A172 (cell line): ENCODE data around the gene SYNJ2. TPM values are rescaled to one million over a fixed set of nuclear protein-coding genes. Genes with fewer than 3 reads are reported as not detected.
A peak's percentile ranks its signal among the peaks of the same experiment; 100 is the strongest.

Source experiments
- DNase-seq: peaks from one replicate; pipeline ENCODE4 v3.0.0-alpha.2; 2015; ENCODE audit warnings: low spot score
- total RNA-seq: library from RNA; depleted of rRNA; stranded (reverse); fragments of >200 nt; shearing (Covaris generic); gene quantifications from 2 replicates; pipeline ENCODE4 v1.2.3, GENCODE V29; 2014

The SYNJ2 gene
- total RNA-seq, 1 experiment from 2014 or later = 53.7 TPM

GRCh38 chr6:158026901-158027589, 45.4 kb downstream of the SYNJ2 start:
- no peak for DNase-seq

GRCh38 chr6:158027590-158028285, 46.1 kb downstream of the SYNJ2 start:
- peak; percentile 52 for DNase-seq

- no peak for DNase-seq
These were observed 46.8 kb downstream of the SYNJ2 start for GRCh38 chr6:158028421-158028820.

DNA sequence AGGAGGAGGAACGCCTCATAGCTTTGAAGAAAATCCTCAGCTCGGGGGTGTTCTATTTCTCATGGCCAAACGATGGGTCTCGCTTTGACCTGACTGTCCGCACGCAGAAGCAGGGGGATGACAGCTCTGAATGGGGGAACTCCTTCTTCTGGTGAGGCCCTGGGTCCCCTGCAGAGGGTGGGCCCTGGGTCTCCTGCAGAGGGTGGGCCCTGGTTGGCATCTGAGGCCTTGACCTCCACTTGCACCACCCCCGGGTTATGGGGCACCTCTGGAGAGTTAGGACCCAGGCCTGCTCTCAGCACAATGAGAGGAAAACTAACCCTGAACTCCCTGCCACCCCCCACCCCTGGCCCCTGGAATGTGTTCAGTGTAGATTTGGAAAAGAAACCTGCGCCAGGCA, 47.2 kb downstream of the SYNJ2 start:
- DNase-seq = no peak

DNA sequence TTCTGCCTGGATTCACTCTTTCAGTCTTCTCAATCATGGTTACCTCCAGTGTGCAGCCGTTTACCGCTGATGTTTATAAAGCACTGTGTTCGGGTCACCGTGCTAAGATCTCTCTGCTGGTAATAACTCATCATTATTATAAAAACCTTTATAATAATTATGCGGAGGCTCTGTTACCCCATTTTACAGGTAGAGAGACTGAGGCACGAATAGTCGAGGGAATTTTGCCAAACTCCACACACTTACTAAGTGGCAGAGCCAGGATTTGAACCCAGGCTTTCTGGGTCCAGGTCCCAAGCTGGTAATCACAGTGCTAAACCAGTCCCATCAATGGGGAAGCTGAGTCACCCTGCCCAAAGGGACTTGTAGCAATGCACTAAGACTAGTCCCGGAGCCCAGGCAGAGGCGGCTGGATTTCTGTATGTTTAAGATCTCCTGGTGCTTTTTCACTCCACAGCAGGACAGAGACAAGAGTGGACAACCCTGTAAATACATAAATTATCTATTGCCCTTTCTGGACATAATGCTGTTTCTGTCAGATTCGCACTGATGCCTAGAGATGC, 48.1 kb downstream of the SYNJ2 start:
- no peak for DNase-seq

GRCh38 chr6:158030380-158031300, 49.0 kb downstream of the SYNJ2 start:
- peak; percentile 26 for DNase-seq

DNA sequence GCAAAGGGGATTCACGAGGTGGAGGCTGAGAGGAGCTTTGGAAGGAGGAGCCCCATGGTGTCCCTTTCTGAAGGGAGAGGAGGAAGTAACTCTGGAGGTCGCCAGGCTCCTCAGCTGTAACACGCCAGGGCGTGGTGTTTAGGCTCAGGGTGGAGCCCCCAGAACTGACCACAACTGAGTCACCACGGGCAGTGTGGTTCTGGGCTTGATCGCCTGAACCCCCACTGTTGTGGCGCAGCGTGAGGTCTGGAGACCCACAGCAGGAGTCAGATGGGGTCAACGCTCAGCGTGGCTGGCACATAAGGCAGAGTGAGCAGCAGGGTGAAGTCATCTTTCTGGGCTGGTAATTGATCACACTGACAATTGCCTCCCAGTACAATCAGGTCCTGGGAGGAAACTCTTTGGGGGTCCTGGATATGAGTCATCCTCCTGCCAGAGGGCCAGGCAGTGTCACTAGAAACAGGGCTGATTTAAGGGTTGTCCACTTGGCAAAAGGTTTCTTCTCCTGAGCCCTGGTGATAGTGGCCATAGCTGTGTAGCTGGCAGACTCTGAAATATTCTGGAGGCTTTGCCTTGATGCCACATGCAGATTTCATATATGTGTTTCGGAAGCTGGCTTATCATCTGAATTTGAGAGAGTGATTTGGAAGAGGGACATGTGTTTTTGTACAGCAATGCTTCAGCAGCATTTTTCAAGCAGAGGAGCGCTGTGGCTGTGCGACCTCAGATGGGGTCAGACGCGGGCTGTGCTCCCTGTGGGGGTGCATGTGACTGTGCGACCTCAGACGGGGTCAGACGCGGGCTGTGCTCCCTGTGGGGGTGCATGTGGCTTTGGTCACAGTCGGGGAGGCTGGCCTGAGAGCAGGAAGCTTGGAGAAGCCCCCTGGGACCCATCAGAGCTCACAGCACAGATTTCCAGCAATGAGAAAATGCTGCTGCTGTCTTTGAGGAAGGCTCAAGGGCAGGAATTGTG, 50.0 kb downstream of the SYNJ2 start:
- DNase-seq = peak; percentile 98

DNA sequence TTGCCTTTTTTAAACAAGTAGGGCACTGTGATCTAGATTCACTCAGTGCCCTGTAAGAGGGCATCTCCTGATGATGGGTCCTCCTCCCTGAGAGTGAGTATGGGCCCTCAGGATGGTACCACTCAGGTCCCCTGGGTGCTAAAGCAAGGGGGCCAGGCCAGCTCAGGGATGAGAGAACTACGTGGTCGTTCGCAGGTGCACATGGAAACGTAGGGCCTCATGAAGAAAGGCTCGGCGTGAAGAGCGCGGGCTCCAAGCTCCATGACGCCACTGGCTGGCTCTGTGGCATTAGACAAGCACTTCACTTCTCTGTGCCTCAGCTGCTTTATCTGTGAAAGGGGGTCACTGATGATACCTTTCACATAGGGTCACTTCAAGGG, 50.7 kb downstream of the SYNJ2 start:
- no peak for DNase-seq

DNA sequence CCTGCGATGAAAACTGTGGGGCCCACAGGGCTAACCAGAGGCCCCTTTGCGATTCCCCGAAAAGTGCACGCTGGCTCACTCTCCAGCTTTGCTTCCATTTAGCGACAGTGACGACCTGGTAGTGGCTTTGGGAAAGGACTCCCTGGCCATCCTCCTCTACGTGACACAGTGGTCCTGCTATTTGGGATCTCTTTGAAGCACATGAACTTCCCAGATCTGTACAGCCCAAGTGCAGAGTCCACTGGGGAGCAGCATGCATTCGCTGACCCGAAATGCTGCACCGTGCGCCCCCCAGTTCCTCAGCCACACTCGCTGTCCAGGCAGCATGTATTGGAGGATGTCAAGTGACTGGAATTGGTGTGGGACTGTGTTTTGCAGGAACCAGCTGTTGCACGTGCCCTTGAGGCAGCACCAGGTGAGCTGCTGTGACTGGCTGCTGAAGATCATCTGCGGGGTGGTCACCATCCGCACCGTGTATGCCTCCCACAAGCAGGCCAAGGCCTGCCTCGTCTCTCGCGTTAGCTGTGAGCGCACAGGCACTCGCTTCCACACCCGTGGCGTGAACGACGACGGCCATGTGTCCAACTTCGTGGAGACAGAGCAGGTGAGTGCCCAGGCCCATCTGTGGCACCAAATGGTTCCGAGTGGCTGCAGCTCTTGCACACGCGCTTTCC, 51.6 kb downstream of the SYNJ2 start:
- DNase-seq = no peak

- no peak for DNase-seq
These were observed 52.4 kb downstream of the SYNJ2 start for GRCh38 chr6:158033751-158034702.

DNA sequence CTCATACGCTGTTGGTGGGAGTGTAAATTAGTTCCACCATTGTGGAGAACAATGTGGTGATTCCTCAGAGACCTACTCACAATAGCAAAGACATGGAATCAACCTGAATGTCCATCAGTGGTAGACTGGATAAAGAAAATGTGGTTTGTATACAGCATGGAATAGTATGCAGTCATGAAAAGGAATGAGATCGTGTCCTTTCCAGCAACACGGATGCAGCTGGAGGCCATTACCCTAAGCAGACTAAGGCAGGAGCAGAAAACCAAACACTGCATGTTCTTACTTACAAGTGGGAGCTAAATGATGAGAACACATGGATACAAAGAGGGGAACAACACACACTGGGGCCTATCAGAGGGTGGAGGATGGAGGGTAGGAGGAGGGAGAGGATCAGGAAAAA, 54.6 kb downstream of the SYNJ2 start:
- DNase-seq = no peak

DNA sequence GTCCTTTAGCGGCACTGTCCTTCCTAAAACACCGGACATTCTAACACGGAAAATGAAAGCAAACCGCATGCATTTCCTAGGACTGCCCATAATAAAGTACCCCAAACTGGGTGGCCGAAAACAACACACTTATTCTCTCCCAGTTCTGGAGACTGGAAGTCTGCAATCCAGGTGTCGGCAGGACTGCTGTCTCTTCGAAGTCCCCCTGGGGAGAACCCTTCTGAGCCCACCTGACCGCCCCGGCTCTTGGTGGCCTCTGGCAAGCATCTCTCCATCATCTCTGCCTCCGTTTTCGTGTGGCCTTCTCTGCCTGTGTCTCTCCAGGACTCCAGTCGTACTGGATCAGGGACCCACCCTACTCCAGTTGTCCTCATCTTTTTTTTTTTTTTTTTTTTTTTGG, 55.4 kb downstream of the SYNJ2 start:
- no peak for DNase-seq

- DNase-seq = no peak
These were observed 56.1 kb downstream of the SYNJ2 start for GRCh38 chr6:158037771-158038170.

DNA sequence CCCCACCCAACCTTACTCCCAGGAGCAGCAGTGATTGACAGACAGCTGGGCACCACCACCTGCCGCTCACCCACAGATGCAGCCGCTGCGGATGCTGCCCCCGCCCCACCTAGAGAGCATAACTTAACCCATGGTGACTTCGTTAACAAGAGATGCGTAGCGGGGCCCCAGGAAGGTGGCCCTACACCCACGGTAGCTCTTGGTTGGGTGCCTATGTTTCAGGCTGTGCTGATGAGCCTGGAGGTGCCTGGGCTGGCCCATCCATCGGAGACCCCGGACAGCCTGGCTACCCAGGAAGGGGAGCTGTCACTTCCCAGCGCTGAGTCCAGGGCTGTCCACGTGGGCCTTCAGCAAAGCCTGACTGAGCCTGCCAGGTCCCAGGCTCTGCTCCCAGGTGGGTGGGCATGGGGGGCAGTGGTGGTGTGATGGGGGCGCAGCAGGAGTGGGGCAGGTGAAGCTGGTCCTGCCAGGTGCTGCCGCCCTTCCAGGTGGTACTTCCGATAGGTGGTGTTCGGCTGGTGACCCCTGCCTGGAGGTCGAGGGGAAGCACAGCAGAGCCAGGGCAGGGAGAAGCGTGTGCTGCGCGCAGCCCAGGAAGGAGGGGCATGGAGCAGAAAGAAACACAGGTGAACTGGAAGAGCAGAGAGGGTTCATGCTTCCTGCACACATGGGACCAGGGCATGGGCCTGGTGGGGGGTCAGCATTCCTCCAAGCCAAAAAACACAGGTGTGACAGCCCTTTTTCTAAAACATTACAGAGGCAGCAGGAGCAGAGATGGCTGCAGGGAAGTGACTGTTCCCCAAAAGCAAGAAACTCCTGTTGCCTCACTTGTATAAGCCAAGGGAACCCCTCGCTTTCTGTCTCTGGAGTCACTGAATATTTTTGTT, 56.9 kb downstream of the SYNJ2 start:
- DNase-seq = no peak

GRCh38 chr6:158039178-158039557, 57.5 kb downstream of the SYNJ2 start:
- DNase-seq = peak; percentile 71

GRCh38 chr6:158039571-158040050, 57.9 kb downstream of the SYNJ2 start:
- peak; percentile 88 for DNase-seq

DNA sequence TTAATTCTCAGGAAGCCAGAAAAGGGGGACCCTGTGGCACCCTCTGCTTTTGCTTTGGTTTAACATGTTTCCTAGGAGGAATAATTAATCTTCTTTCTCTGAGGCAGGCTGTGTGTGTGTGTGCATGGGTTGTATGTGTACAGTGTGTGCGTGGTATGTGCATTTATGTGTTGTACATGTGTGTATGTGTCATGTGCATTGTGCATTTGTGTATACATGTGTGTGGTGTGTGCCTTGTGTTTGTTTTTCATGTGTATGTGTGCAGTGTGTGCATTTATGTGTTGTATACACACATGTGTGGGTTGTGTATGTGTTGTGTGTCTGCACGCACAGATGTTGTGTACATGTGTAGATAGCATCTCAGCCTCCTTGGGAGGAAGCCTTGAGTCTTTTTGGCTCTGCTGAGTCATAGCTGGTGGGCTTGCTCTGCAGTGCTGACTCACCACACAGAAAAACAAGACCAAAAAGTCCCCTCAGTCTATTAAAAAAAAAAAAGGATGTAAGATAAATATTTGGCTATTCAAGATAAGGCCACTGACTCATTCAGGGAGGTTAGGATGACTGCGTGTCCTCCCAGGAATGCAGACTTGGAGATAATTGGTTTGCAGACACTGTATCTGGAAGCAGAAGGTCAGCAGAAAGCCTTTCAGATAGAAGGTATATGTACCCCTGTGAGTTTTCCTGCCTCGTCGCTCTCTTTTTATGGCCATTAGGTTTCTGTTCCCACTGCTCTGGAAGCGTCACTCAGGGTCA, 58.6 kb downstream of the SYNJ2 start:
- peak; percentile 98 for DNase-seq
